A549 (cell line): ENCODE data around the gene HSPBAP1. TPM values are rescaled to one million over a fixed set of nuclear protein-coding genes. Genes with fewer than 3 reads are reported as not detected.

Experiments
- ATAC-seq, 2 experiments: fragments of 200-7000 bp in 1 of 2; fragments of >200 bp in 1 of 2; cut with Nextera tagmentation in 1 of 2; cut with Tn5 transposase in 1 of 2; 3 replicates each; pipeline versions ENCODE4 v1.8.0 to v1.9.1; 2018 to 2020; ENCODE audit warnings: mild to moderate bottlenecking in 1 of 2, moderate library complexity in 1 of 2
- CTCF ChIA-PET: fragments of 300-600 bp; sonication (Branson Sonifier 250); formaldehyde crosslinking; extraction: SDS; loops from one replicate; lab custom pipeline; 2021; ENCODE audit warnings: antibody characterized with exemption, inconsistent platforms; lab: Yijun Ruan, JAX
- POLR2A ChIA-PET: fragments of 350-600 bp; formaldehyde crosslinking; extraction: SDS; loops from one replicate; lab custom pipeline; 2021; ENCODE audit warnings: antibody characterized with exemption, inconsistent platforms; lab: Yijun Ruan, JAX
- DNase-seq, 2 experiments: peaks; one replicate each; pipeline versions ENCODE4 v3.0.0 to v3.0.0-alpha.2; 2011 to 2016; ENCODE audit warnings: low read depth in 1 of 2, low spot score in 1 of 2
- FAIRE-seq: peaks from 2 replicates; lab custom pipeline; 2011; peaks lifted over from hg19 to GRCh38; lab: Jason Lieb, UNC
- H3K27ac ChIP-seq, 2 experiments: fragments of >200 bp; sonication (Bioruptor Twin); formaldehyde crosslinking; 3 replicates each; pipeline ENCODE4 v1.5.1; 2016 to 2017
- H3K4me1 ChIP-seq: fragments of >200 bp; sonication (Bioruptor Twin); formaldehyde crosslinking; 3 replicates; pipeline ENCODE4 v1.6.1; 2016
- H3K4me2 ChIP-seq: fragments of >200 bp; sonication (Bioruptor Twin); formaldehyde crosslinking; 3 replicates; pipeline ENCODE4 v1.6.1; 2016
- H3K4me3 ChIP-seq: fragments of >200 bp; sonication (Bioruptor Twin); formaldehyde crosslinking; 3 replicates; pipeline ENCODE4 v1.5.1; 2016
- H3K9me3 ChIP-seq: fragments of >200 bp; sonication (Bioruptor Twin); formaldehyde crosslinking; 3 replicates; pipeline ENCODE4 v1.6.1; 2016
- CEBPB ChIP-seq, 2 experiments: fragments of >200 bp in 1 of 2; sonication (Bioruptor Twin) in 1 of 2; formaldehyde crosslinking in 1 of 2; IDR thresholded peaks; 2 replicates each; pipeline ENCODE4 v1.6.1; 2012 to 2016
- CHD2 ChIP-seq: fragments of 150-350 bp; IDR thresholded peaks from 2 replicates; pipeline ENCODE4 v1.6.1; 2014; ENCODE audit warnings: low read length; ENCODE audit not compliant: partially characterized antibody
- EHF ChIP-seq: fragments of 250-450 bp; sonication (Bioruptor Pico); IDR thresholded peaks from 2 replicates; pipeline ENCODE4 v1.5.0; 2020; ENCODE audit warnings: mild to moderate bottlenecking
- EHMT2 ChIP-seq: fragments of 200-600 bp; sonication (generic); IDR thresholded peaks from 2 replicates; pipeline ENCODE4 v1.6.1; 2016; ENCODE audit warnings: antibody characterized with exemption, low read depth, mild to moderate bottlenecking, moderate library complexity
- EP300 ChIP-seq, 2 experiments: fragments of >200 bp; sonication (Bioruptor Twin); formaldehyde crosslinking; IDR thresholded peaks; 2 replicates in 1 of 2; 3 replicates in 1 of 2; pipeline ENCODE4 v1.6.1; 2016 to 2017
- FOSL2 ChIP-seq, 2 experiments: fragments of 450-650 bp in 1 of 2; fragments of >200 bp in 1 of 2; sonication (Bioruptor Twin) in 1 of 2; formaldehyde crosslinking; IDR thresholded peaks; 2 replicates each; pipeline versions ENCODE4 v1.5.0 to v1.6.1; 2016 to 2020; ENCODE audit warnings: mild to moderate bottlenecking in 1 of 2, moderate library complexity in 1 of 2
- FOXS1 ChIP-seq: fragments of 250-450 bp; sonication (Bioruptor Pico); IDR thresholded peaks from 2 replicates; pipeline ENCODE4 v1.5.0; 2020; ENCODE audit warnings: mild to moderate bottlenecking, moderate library complexity
- HEYL ChIP-seq: fragments of 250-450 bp; sonication (Bioruptor Pico); IDR thresholded peaks from 2 replicates; pipeline ENCODE4 v1.8.0; 2021; ENCODE audit warnings: mild to moderate bottlenecking, moderate library complexity
- KDM1A ChIP-seq: fragments of 200-600 bp; sonication (generic); IDR thresholded peaks from 2 replicates; pipeline ENCODE4 v1.6.1; 2016; ENCODE audit warnings: low read depth, mild to moderate bottlenecking
- KDM5A ChIP-seq: fragments of 200-600 bp; sonication (generic); IDR thresholded peaks from 2 replicates; pipeline ENCODE4 v1.6.1; 2016; ENCODE audit warnings: antibody characterized with exemption, mild to moderate bottlenecking
- MAFK ChIP-seq: fragments of 450-650 bp; IDR thresholded peaks from 2 replicates; pipeline ENCODE4 v1.6.1; 2014; ENCODE audit not compliant: partially characterized antibody
- MYC ChIP-seq: IDR thresholded peaks from 2 replicates; pipeline ENCODE4 v1.6.1; 2012; ENCODE audit warnings: mild to moderate bottlenecking, inconsistent platforms, low read length, improper control_type of control experiment, borderline replicate concordance
- NFE2L2 ChIP-seq: fragments of 150-350 bp; conservative IDR thresholded peaks from 2 replicates; pipeline ENCODE4 v1.6.1; 2014; ENCODE audit warnings: low read length
- NPAS2 ChIP-seq: fragments of 250-450 bp; sonication (Bioruptor Pico); IDR thresholded peaks from 2 replicates; pipeline ENCODE4 v1.8.0; 2022; ENCODE audit warnings: mild to moderate bottlenecking, moderate library complexity, borderline replicate concordance
- PHF8 ChIP-seq: fragments of 200-600 bp; sonication (generic); IDR thresholded peaks from 2 replicates; pipeline ENCODE4 v1.6.1; 2016; ENCODE audit warnings: low read depth, mild to moderate bottlenecking, antibody characterized with exemption, moderate library complexity, borderline replicate concordance
- POLR2A ChIP-seq: IDR thresholded peaks from 2 replicates; pipeline ENCODE4 v1.6.1; 2012; ENCODE audit warnings: mild to moderate bottlenecking, low read length
- RARB ChIP-seq: fragments of 250-450 bp; sonication (Bioruptor Pico); IDR thresholded peaks from 2 replicates; pipeline ENCODE4 v1.8.0; 2021; ENCODE audit warnings: mild to moderate bottlenecking, moderate library complexity
- SMC3 ChIP-seq: fragments of >200 bp; sonication (Bioruptor Twin); formaldehyde crosslinking; IDR thresholded peaks from 3 replicates; pipeline ENCODE4 v1.6.1; 2018; ENCODE audit warnings: inconsistent platforms
- TP53 ChIP-seq: fragments of 250-450 bp; sonication (Bioruptor Pico); IDR thresholded peaks from 2 replicates; pipeline ENCODE4 v1.5.0; 2021; ENCODE audit warnings: mild to moderate bottlenecking, moderate library complexity
- ZC3H11A ChIP-seq: fragments of 450-650 bp; IDR thresholded peaks from 2 replicates; pipeline ENCODE4 v1.6.1; 2014; ENCODE audit warnings: antibody characterized with exemption, mild to moderate bottlenecking
- WGBS: methylation state at CpG from one replicate; pipeline ENCODE4 v1.1.6; 2017; ENCODE audit errors: missing lambda C conversion rate; 5-methylcytosine and 5-hydroxymethylcytosine counted together
- polyA plus RNA-seq, 4 experiments: library from polyadenylated mRNA; depleted of rRNA in 3 of 4; stranded (reverse); fragments of >200 nt; fragmentation: RNase III in 1 of 4; extraction: RNeasy Plus Mini Kit Qiagen cat#74134 plus additional on column Dnase treatment in 1 of 4; gene quantifications; 2 replicates in 3 of 4; 3 replicates in 1 of 4; pipeline ENCODE4 v1.2.3, GENCODE V29; 2011 to 2017
- TF ChIP-seq, protein P1 (sequence below): IDR thresholded peaks from 2 replicates; pipeline ENCODE4 v1.6.1; 2012; ENCODE audit warnings: low read depth, borderline replicate concordance
- TF ChIP-seq, protein P2 (sequence below): IDR thresholded peaks from 2 replicates; pipeline ENCODE4 v1.6.1; 2012
- TF ChIP-seq, protein P3 (sequence below): fragments of 200-600 bp; sonication (generic); IDR thresholded peaks from 2 replicates; pipeline ENCODE4 v1.6.1; 2016; ENCODE audit warnings: antibody characterized with exemption, mild to moderate bottlenecking, moderate library complexity

Gene HSPBAP1
- polyA plus RNA-seq, 2 of the 4 experiments (the other 2 are of a cell fraction), result 6.3 to 9.2 TPM

DNA sequence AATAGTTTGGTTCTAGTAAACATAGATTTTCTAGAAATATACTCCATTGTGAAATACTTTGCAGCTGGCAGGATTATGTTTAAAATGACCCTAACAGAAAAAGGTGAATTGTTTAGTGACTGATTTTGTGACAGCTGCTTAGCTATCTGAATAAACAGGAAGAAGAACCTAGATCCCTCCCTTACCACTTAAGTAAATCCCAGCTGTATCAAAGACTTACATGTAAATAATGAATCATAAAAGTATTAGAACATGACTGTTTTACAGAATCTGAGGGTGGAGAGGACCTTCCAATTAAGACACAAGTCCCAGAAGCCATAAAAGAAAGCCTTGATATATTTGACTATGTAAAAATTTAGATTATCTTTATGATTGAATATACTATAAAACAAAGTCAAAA, 17.1 kb upstream of the HSPBAP1 start:
- Histone ChIP-seq H3K4me3 (no peak overlapping the region), H3K4me1 (no peaks in the 10 kb centered on the region), H3K4me2 (no peak overlapping the region)
- TF ChIP-seq KDM1A (no peak), MAFK (no peak), PHF8 (no peak), HEYL (CRISPR knock-in tag) (no peak), RARB (CRISPR knock-in tag) (no peak), FOXS1 (no peak), EHMT2 (no peak), EHF (CRISPR knock-in tag) (no peak), FOSL2 (IDR thresholded peaks at IDR 0.05) (no peak), FOSL2 (CRISPR knock-in tag; IDR thresholded peaks at IDR 0.05) (no peak), CEBPB (IDR thresholded peaks at IDR 0.05) (no peak), SMC3 (no peak), ZC3H11A (no peak), MYC (no peak), EP300 (IDR thresholded peaks at IDR 0.05) (no peak), TP53 (CRISPR knock-in tag) (no peak), NFE2L2 (no peak), CHD2 (no peak)
- TF ChIP-seq, protein P1, sequence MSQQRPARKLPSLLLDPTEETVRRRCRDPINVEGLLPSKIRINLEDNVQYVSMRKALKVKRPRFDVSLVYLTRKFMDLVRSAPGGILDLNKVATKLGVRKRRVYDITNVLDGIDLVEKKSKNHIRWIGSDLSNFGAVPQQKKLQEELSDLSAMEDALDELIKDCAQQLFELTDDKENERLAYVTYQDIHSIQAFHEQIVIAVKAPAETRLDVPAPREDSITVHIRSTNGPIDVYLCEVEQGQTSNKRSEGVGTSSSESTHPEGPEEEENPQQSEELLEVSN, result no peak
- TF ChIP-seq, protein P2, sequence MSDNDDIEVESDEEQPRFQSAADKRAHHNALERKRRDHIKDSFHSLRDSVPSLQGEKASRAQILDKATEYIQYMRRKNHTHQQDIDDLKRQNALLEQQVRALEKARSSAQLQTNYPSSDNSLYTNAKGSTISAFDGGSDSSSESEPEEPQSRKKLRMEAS, result no peak
- TF ChIP-seq, all 56 proteins: peak for 0
- CTCF ChIA-PET, result no interaction called here
- no peak for FAIRE-seq
- no peaks in the 10 kb centered on the region for H3K9me3 ChIP-seq
- DNase-seq, result no peak
- H3K27ac ChIP-seq, result no peak overlapping the region
- POLR2A ChIA-PET, result no interaction called here
- ATAC-seq, result no peak

DNA sequence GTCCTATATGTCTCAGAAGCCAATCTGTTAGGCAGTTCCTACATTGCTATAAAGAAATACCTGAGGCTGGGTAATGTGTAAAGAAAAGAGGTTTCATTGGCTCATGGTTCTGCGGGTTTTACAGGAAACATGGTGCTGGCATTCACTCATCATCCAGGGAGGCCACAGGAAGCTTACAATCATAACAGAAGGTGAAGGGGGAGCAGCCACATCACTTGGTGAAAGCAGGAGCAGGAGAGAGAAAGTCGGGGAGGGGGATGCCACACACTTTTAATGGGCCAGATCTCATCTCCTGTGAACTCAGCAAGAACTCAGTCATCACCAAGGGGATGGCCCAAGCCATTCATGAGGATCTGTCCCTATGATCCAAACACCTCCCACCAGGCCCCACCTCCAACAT, 10.3 kb upstream of the HSPBAP1 start:
- DNase-seq (no peak), ATAC-seq (no peak), FAIRE-seq (no peak)
- no peaks in the 10 kb centered on the region for H3K9me3 ChIP-seq
- no peaks in the 10 kb centered on the region for H3K4me1 ChIP-seq
- no peak overlapping the region for H3K4me2 ChIP-seq
- no peak overlapping the region for H3K4me3 ChIP-seq
- TF ChIP-seq NPAS2 (CRISPR knock-in tag), result no peak
- no peak for TF ChIP-seq KDM5A
- no peak for TF ChIP-seq MYC
- TF ChIP-seq POLR2A, result no peak
- TF ChIP-seq, protein P3, sequence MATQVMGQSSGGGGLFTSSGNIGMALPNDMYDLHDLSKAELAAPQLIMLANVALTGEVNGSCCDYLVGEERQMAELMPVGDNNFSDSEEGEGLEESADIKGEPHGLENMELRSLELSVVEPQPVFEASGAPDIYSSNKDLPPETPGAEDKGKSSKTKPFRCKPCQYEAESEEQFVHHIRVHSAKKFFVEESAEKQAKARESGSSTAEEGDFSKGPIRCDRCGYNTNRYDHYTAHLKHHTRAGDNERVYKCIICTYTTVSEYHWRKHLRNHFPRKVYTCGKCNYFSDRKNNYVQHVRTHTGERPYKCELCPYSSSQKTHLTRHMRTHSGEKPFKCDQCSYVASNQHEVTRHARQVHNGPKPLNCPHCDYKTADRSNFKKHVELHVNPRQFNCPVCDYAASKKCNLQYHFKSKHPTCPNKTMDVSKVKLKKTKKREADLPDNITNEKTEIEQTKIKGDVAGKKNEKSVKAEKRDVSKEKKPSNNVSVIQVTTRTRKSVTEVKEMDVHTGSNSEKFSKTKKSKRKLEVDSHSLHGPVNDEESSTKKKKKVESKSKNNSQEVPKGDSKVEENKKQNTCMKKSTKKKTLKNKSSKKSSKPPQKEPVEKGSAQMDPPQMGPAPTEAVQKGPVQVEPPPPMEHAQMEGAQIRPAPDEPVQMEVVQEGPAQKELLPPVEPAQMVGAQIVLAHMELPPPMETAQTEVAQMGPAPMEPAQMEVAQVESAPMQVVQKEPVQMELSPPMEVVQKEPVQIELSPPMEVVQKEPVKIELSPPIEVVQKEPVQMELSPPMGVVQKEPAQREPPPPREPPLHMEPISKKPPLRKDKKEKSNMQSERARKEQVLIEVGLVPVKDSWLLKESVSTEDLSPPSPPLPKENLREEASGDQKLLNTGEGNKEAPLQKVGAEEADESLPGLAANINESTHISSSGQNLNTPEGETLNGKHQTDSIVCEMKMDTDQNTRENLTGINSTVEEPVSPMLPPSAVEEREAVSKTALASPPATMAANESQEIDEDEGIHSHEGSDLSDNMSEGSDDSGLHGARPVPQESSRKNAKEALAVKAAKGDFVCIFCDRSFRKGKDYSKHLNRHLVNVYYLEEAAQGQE, result no peak
- TF ChIP-seq CHD2, result no peak
- TF ChIP-seq RARB (CRISPR knock-in tag), result no peak
- no peak for TF ChIP-seq EHF (CRISPR knock-in tag)
- WGBS, result 45% methylated on average over 2 of the region's 2 CpGs
- POLR2A ChIA-PET, result no interaction called here
- CTCF ChIA-PET, result no interaction called here
- no peak overlapping the region for H3K27ac ChIP-seq
